Gastroesophageal sphincter (tissue), 4 donors: ENCODE results near the gene UHRF1. TPM values are rescaled to one million over a fixed set of nuclear protein-coding genes. Genes with fewer than 3 reads are reported as not detected.
A peak's percentile ranks its signal among the peaks of the same experiment; 100 is the strongest.

Source experiments
- ATAC-seq: fragments of 150-250 bp; one replicate; pipeline ENCODE4 v1.9.1; 2016; ENCODE audit warnings: mild to moderate bottlenecking, moderate library complexity
- H3K27ac ChIP-seq, 4 donors: fragments of 200-600 bp; sonication (generic) in 3 of 4; 1 replicate in 3 of 4; 2 replicates in 1 of 4; pipeline ENCODE4 v1.5.1; 2016 to 2019
- H3K27me3 ChIP-seq: fragments of 200-600 bp; sonication (generic); one replicate; pipeline ENCODE4 v1.5.1; 2019
- H3K36me3 ChIP-seq, 2 donors: fragments of 200-600 bp; sonication (generic); one replicate each; pipeline ENCODE4 v1.5.1; 2019; ENCODE audit warnings: control low read depth in 1 of 2
- H3K4me1 ChIP-seq, 3 donors: fragments of 200-600 bp; sonication (generic); 1 replicate in 2 of 3; 2 replicates in 1 of 3; pipeline ENCODE4 v1.5.1; 2016 to 2019; ENCODE audit warnings: control low read depth in 2 of 3
- H3K4me3 ChIP-seq, 2 donors: fragments of 200-600 bp; sonication (generic); one replicate each; pipeline ENCODE4 v1.5.1; 2019; ENCODE audit warnings: mild to moderate bottlenecking in 1 of 2, moderate library complexity in 1 of 2
- H3K9me3 ChIP-seq, 3 donors: fragments of 200-600 bp; sonication (generic); one replicate each; pipeline ENCODE4 v1.5.1; 2017 to 2019; ENCODE audit warnings: control low read depth in 2 of 3
- CTCF ChIP-seq, 4 experiments: fragments of 200-600 bp in 2 of 4; fragments of 450-650 bp in 2 of 4; sonication (generic) in 1 of 4; IDR thresholded peaks; one replicate each; pipeline ENCODE4 v1.5.1; 2017 to 2019; ENCODE audit warnings: antibody characterized with exemption in 4 of 4, mild to moderate bottlenecking in 2 of 4, moderate library complexity in 2 of 4
- EP300 ChIP-seq: sonication (generic); formaldehyde crosslinking; IDR thresholded peaks from one replicate; pipeline ENCODE4 v1.6.1; 2017; ENCODE audit warnings: antibody characterized with exemption, mild to moderate bottlenecking
- POLR2A ChIP-seq, 2 donors: fragments of 450-650 bp; IDR thresholded peaks; one replicate each; pipeline ENCODE4 v1.6.1; 2017; ENCODE audit warnings: antibody characterized with exemption in 2 of 2, mild to moderate bottlenecking in 2 of 2, moderate library complexity in 1 of 2
- POLR2AphosphoS5 ChIP-seq: sonication (generic); formaldehyde crosslinking; IDR thresholded peaks from one replicate; pipeline ENCODE4 v1.6.1; 2017; ENCODE audit warnings: antibody characterized with exemption
- WGBS, 2 donors: methylation state at CpG; one replicate each; pipeline ENCODE4 v1.1.5; 2018; ENCODE audit warnings: low coverage in 1 of 2; 5-methylcytosine and 5-hydroxymethylcytosine counted together
- total RNA-seq, 4 donors: library from RNA; depleted of rRNA; stranded (reverse); fragments of >200 nt; gene quantifications; one replicate each; pipeline ENCODE4 v1.1.0, GENCODE V29; 2016

The UHRF1 gene
- total RNA-seq, 4 donors from 2014 or later = 0.58 to 1.4 (median 0.73) TPM

- H3K9me3 ChIP-seq = no peaks in the 10 kb centered on the region
- TF ChIP-seq POLR2A (IDR thresholded peaks at IDR 0.05) = no peak
- TF ChIP-seq CTCF (IDR thresholded peaks at IDR 0.05) = no peak
- TF ChIP-seq POLR2AphosphoS5 = no peak
- no peak for TF ChIP-seq EP300
- H3K27me3 ChIP-seq = peaks cover 36% of the 10 kb centered on the region
- H3K36me3 ChIP-seq = no peaks in the 10 kb centered on the region
- peak overlapping the region in 1 of 2 donors; percentile 75 for H3K4me3 ChIP-seq
- peaks cover 0 to 32% (median 25%) of the 10 kb centered on the region in 3 donors for H3K4me1 ChIP-seq
- ATAC-seq = no peak
- peak overlapping the region in 1 of 4 donors; percentile 30 for H3K27ac ChIP-seq
- 12% methylated on average over 5 of the region's 23 CpGs; no CpG with 5 or more reads in 1 of the 2 donors for WGBS, 2 donors
Observed at GRCh38 chr19:4910594-4911281, 1.4 kb downstream of the UHRF1 start.

GRCh38 chr19:4911314-4911713 is 2.0 kb downstream of the UHRF1 start:
- no peak for ATAC-seq
- Histone ChIP-seq H3K36me3 (no peaks in the 10 kb centered on the region), H3K4me1 (peaks cover 0 to 32% (median 25%) of the 10 kb centered on the region in 3 donors), H3K27me3 (peaks cover 36% of the 10 kb centered on the region), H3K9me3 (no peaks in the 10 kb centered on the region), H3K27ac (peak overlapping the region in 2 of 4 donors; percentile 30 to 47), H3K4me3 (peak overlapping the region in 1 of 2 donors; percentile 75)
- 39 to 100% methylated on average over 1 to 14 of the region's 15 CpGs for WGBS, 2 donors
- TF ChIP-seq CTCF (IDR thresholded peaks at IDR 0.05) (no peak), EP300 (no peak), POLR2A (IDR thresholded peaks at IDR 0.05) (no peak)

- peak; percentile 40 for ATAC-seq
- Histone ChIP-seq H3K27ac (peak overlapping the region in 2 of 4 donors; percentile 30 to 47), H3K27me3 (peaks cover 35% of the 10 kb centered on the region), H3K4me3 (peak overlapping the region in 1 of 2 donors; percentile 75), H3K36me3 (no peaks in the 10 kb centered on the region), H3K4me1 (peaks cover 0 to 32% (median 25%) of the 10 kb centered on the region in 3 donors), H3K9me3 (no peaks in the 10 kb centered on the region)
- TF ChIP-seq POLR2AphosphoS5 (peak; percentile 81), EP300 (no peak), CTCF (IDR thresholded peaks at IDR 0.05) (peak in 3 of 4 experiments; percentile 66 to 71 (median 67))
- 22 to 62% methylated on average over 9 to 22 of the region's 29 CpGs for WGBS, 2 donors
Observed at GRCh38 chr19:4911786-4912672, 2.7 kb downstream of the UHRF1 start.

GRCh38 chr19:4913996-4914735 is 4.9 kb downstream of the UHRF1 start:
- no peak overlapping the region for H3K27ac ChIP-seq
- no peak for ATAC-seq
- H3K4me3 ChIP-seq = peak overlapping the region in 1 of 2 donors; percentile 27
- peaks cover 0 to 28% (median 24%) of the 10 kb centered on the region in 3 donors for H3K4me1 ChIP-seq
- 78 to 81% methylated on average over 8 to 14 of the region's 24 CpGs for WGBS, 2 donors
- no peaks in the 10 kb centered on the region for H3K9me3 ChIP-seq
- H3K36me3 ChIP-seq = no peaks in the 10 kb centered on the region
- H3K27me3 ChIP-seq = peaks cover 16% of the 10 kb centered on the region
- TF ChIP-seq EP300 (no peak), POLR2A (IDR thresholded peaks at IDR 0.05) (no peak), POLR2AphosphoS5 (no peak), CTCF (IDR thresholded peaks at IDR 0.05) (no peak)
